Measurements from ENCODE around the gene PALM3.

PALM3 gene

GRCh38 chr19:14105680-14106079 lies 43.8 kb upstream of the PALM3 start:
- ChIA-PET CTCF (interaction anchor here (10.0 kb wide), 1 partner anchor 9 kb away, joined by 48 read pairs; a partner anchor contains a TSS), POLR2A (interaction anchor here (1.0 kb wide), 1 partner anchor 14 kb away, joined by 3 read pairs; no protein-coding TSS in a partner anchor)
- DNase-seq (ENCODE audit: extremely low spot score) = no peak
- TF ChIP-seq, protein P1, sequence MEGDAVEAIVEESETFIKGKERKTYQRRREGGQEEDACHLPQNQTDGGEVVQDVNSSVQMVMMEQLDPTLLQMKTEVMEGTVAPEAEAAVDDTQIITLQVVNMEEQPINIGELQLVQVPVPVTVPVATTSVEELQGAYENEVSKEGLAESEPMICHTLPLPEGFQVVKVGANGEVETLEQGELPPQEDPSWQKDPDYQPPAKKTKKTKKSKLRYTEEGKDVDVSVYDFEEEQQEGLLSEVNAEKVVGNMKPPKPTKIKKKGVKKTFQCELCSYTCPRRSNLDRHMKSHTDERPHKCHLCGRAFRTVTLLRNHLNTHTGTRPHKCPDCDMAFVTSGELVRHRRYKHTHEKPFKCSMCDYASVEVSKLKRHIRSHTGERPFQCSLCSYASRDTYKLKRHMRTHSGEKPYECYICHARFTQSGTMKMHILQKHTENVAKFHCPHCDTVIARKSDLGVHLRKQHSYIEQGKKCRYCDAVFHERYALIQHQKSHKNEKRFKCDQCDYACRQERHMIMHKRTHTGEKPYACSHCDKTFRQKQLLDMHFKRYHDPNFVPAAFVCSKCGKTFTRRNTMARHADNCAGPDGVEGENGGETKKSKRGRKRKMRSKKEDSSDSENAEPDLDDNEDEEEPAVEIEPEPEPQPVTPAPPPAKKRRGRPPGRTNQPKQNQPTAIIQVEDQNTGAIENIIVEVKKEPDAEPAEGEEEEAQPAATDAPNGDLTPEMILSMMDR (IDR thresholded peaks at IDR 0.05; ENCODE audit: control extremely low read depth, extremely low read depth, low read depth, missing control alignments) = no peak

DNA sequence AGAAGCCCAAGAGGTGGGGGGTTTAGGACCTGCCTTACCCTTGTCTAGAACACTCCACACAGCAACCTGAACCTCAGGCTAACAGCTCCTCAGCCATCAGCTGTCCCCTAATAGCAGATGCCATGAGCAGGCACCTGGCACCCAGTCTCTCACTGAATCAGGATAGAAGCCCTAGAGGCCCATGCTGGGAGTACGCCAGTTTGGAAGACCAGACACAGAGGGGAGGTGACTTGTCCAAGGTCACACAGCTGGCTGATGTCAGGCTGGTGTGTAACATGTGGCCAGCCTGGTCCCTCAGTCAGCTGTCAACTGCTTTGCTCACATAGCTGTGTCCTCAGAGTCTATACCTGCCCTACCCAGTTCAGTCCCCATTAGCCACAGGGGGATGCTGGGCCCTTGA lies 41.4 kb upstream of the PALM3 start:
- ChIA-PET CTCF (interaction anchor here (0.9 to 10.0 kb wide), 5 partner anchors 9 to 33 kb away, joined by 3 to 48 read pairs (median 5); partner anchors contain the start of genes ASF1B, MISP3 and PRKACA), POLR2A (no interaction called here)
- no peak for DNase-seq (ENCODE audit: extremely low spot score)
- TF ChIP-seq, protein P1 (IDR thresholded peaks at IDR 0.05; ENCODE audit: control extremely low read depth, extremely low read depth, low read depth, missing control alignments) = no peak

DNA sequence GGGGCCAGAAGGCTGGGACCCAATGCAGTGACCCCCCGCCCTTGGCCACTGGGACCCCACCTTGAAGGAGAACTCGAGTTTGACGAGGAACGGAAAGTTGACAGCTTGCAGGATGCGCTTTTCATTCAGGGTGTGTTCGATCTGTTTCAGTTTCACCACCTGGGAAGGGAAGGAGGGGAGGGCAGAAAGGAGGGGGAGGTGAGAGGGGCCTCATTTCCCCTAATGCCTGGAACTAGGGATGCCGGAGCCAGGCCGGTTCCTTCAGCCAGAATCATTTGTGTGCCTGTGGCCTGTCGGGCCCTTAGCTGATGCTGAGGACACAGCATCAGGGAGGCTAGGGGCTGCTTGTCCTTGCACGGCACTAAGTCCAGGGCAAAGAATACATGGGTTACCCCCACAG lies 40.9 kb upstream of the PALM3 start:
- POLR2A ChIA-PET = no interaction called here
- CTCF ChIA-PET = interaction anchor here (0.9 to 10.0 kb wide), 5 partner anchors 8 to 34 kb away, joined by 3 to 48 read pairs (median 5); partner anchors contain the start of genes ASF1B, MISP3 and PRKACA
- no peak for DNase-seq (ENCODE audit: extremely low spot score)
- TF ChIP-seq, protein P1 (IDR thresholded peaks at IDR 0.05; ENCODE audit: control extremely low read depth, extremely low read depth, low read depth, missing control alignments) = no peak

DNA sequence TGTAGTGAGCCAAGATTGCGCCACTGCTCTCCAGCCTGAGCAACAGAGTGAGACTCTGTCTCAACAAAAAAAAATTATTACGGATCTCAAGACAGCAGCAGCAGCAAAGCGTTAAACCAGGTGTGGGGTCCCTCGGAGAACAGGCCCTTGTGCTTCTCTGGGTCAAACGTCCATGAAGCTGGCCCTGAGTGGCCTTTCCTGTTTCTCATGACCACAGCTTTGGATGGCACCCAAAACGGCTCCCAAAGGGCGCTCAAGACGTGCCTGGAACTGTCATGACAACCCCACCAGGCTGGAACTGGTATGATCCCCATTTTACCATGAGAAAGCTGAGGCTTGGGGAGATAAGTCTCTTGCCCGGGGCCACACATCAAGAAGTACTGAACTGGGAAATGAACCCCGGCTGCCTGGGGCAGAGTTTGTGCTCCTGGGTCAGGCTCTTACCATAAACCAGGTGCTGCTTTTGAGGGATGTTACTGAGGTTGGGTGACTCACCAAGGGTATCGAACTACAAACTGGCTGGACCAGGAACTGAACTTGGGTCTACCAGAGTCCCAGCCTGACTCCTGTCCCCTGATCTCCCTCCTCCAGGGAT lies 40.3 kb upstream of the PALM3 start:
- TF ChIP-seq, protein P1 (IDR thresholded peaks at IDR 0.05; ENCODE audit: control extremely low read depth, extremely low read depth, low read depth, missing control alignments) = no peak
- ChIA-PET POLR2A (no interaction called here), CTCF (interaction anchor here (1.2 to 10.0 kb wide), 4 partner anchors 10 to 1124 kb away, joined by 3 to 48 read pairs (median 5); partner anchors contain the start of gene ASF1B)
- no peak for DNase-seq (ENCODE audit: extremely low spot score)

DNA sequence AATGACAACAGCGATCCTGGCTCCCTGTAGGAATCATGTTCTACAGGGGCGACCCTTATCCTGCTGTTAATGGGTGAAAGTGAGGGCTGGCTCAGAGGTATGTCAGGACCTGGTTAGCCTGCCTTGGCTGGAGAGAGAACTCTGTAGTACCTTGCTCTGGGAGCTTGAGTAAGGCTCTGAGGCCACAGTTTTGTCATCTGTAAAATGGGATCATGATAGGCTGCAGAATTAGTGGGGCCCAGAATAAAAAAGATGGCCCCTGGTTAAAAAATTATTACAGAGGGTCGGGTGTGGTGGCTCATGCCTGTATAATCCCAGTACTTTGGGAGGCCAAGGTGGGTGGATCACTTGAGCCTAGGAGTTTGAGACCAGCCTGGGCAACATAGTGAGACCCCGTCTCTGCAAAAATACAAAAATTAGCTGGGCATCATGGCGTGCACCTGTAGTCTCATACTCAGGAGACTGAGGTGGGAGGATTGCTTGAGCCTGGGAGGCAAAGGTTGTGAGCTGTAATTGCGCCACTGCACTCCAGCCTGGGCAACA lies 39.2 kb upstream of the PALM3 start:
- ChIA-PET CTCF (interaction anchor here (1.2 to 10.0 kb wide), 4 partner anchors 9 to 1123 kb away, joined by 3 to 48 read pairs (median 4); a partner anchor contains a TSS), POLR2A (no interaction called here)
- no peak for DNase-seq (ENCODE audit: extremely low spot score)
- TF ChIP-seq, protein P1 (IDR thresholded peaks at IDR 0.05; ENCODE audit: control extremely low read depth, extremely low read depth, low read depth, missing control alignments) = no peak

- ChIA-PET POLR2A (no interaction called here), CTCF (interaction anchor here (10.0 kb wide), 1 partner anchor 17 kb away, joined by 48 read pairs; a partner anchor contains a TSS)
- TF ChIP-seq, protein P1 (IDR thresholded peaks at IDR 0.05; ENCODE audit: control extremely low read depth, extremely low read depth, low read depth, missing control alignments) = peak; percentile 9
- no peak for DNase-seq (ENCODE audit: extremely low spot score)
Observed at GRCh38 chr19:14097532-14098151, 35.8 kb upstream of the PALM3 start.
